SK-N-SH treated with all-trans-retinoic acid at 6 μM for 48 hours (cell line): ENCODE results near the gene DYNC2H1.

Experiments used
- ATAC-seq: fragments of 200-7000 bp; cut with Tn5 transposase; 3 replicates; pipeline ENCODE4 v1.9.1; 2020; ENCODE audit warnings: mild to moderate bottlenecking, moderate library complexity
- ARNTL ChIP-seq: fragments of 450-650 bp; formaldehyde crosslinking; IDR thresholded peaks from 2 replicates; pipeline ENCODE4 v1.5.0; 2020; ENCODE audit warnings: low read depth, mild to moderate bottlenecking, moderate library complexity, borderline replicate concordance
- BACH2 ChIP-seq: fragments of 250-450 bp; sonication (Bioruptor Pico); IDR thresholded peaks from 2 replicates; pipeline ENCODE4 v1.9.0; 2021; ENCODE audit warnings: mild to moderate bottlenecking, borderline replicate concordance
- CREB5 ChIP-seq: fragments of 250-450 bp; sonication (Bioruptor Pico); IDR thresholded peaks from 2 replicates; pipeline ENCODE4 v1.5.1; 2020; ENCODE audit warnings: low read depth, mild to moderate bottlenecking, moderate library complexity
- CSDC2 ChIP-seq: fragments of 250-450 bp; sonication (Bioruptor Pico); IDR thresholded peaks from 2 replicates; pipeline ENCODE4 v1.5.0; 2020; ENCODE audit warnings: mild to moderate bottlenecking, moderate library complexity
- ESRRG ChIP-seq: fragments of 250-450 bp; sonication (Bioruptor Pico); IDR thresholded peaks from 2 replicates; pipeline ENCODE4 v1.6.1; 2021; ENCODE audit warnings: mild to moderate bottlenecking
- GLIS3 ChIP-seq: fragments of 250-450 bp; sonication (Bioruptor Pico); IDR thresholded peaks from 2 replicates; pipeline ENCODE4 v1.5.0; 2020; ENCODE audit warnings: mild to moderate bottlenecking, moderate library complexity
- ISL1 ChIP-seq: fragments of 250-450 bp; sonication (Bioruptor Pico); IDR thresholded peaks from 2 replicates; pipeline ENCODE4 v2.1.2; 2022; ENCODE audit warnings: mild to moderate bottlenecking, moderate library complexity
- OSR1 ChIP-seq: fragments of 250-450 bp; sonication (Bioruptor Pico); IDR thresholded peaks from 2 replicates; pipeline ENCODE4 v1.8.0; 2022; ENCODE audit warnings: moderate library complexity, mild to moderate bottlenecking, inconsistent platforms
- RARB ChIP-seq: fragments of 250-450 bp; sonication (Bioruptor Pico); IDR thresholded peaks from 2 replicates; pipeline ENCODE4 v1.8.0; 2021; ENCODE audit warnings: mild to moderate bottlenecking, moderate library complexity
- TCF4 ChIP-seq: fragments of 250-450 bp; sonication (Bioruptor Pico); IDR thresholded peaks from 2 replicates; pipeline ENCODE4 v1.8.0; 2021; ENCODE audit warnings: mild to moderate bottlenecking, moderate library complexity, borderline replicate concordance
- TOX ChIP-seq: fragments of 250-450 bp; sonication (Bioruptor Pico); IDR thresholded peaks from 2 replicates; pipeline ENCODE4 v1.8.0; 2021; ENCODE audit warnings: mild to moderate bottlenecking, moderate library complexity, borderline replicate concordance
- ZC3H10 ChIP-seq: fragments of 250-450 bp; sonication (Bioruptor Pico); IDR thresholded peaks from 2 replicates; pipeline ENCODE4 v1.5.1; 2021; ENCODE audit warnings: mild to moderate bottlenecking, moderate library complexity
- ZFP3 ChIP-seq: fragments of 250-450 bp; sonication (Bioruptor Pico); IDR thresholded peaks from 2 replicates; pipeline ENCODE4 v1.5.0; 2020; ENCODE audit warnings: mild to moderate bottlenecking, moderate library complexity
- ZFP30 ChIP-seq: fragments of 450-650 bp; formaldehyde crosslinking; IDR thresholded peaks from 2 replicates; pipeline ENCODE4 v1.5.0; 2022; ENCODE audit warnings: mild to moderate bottlenecking, moderate library complexity
- ZNF565 ChIP-seq: fragments of 450-650 bp; formaldehyde crosslinking; conservative IDR thresholded peaks from 2 replicates; pipeline ENCODE4 v1.5.0; 2020; ENCODE audit warnings: low read depth, mild to moderate bottlenecking, moderate library complexity
- ZNF70 ChIP-seq: fragments of 450-650 bp; formaldehyde crosslinking; IDR thresholded peaks from 2 replicates; pipeline ENCODE4 v1.5.0; 2020; ENCODE audit warnings: mild to moderate bottlenecking, moderate library complexity
- ZNF8 ChIP-seq: fragments of 450-650 bp; formaldehyde crosslinking; IDR thresholded peaks from 2 replicates; pipeline ENCODE4 v1.5.0; 2020; ENCODE audit warnings: mild to moderate bottlenecking, moderate library complexity
- TF ChIP-seq, protein P1 (sequence below): fragments of 250-450 bp; sonication (Bioruptor Pico); IDR thresholded peaks from 2 replicates; pipeline ENCODE4 v1.8.0; 2020; ENCODE audit warnings: mild to moderate bottlenecking, moderate library complexity, borderline replicate concordance
- TF ChIP-seq, protein P2 (sequence below): fragments of 250-450 bp; sonication (Bioruptor Pico); IDR thresholded peaks from 2 replicates; pipeline ENCODE4 v1.5.1; 2021; ENCODE audit warnings: mild to moderate bottlenecking, moderate library complexity
- TF ChIP-seq, protein P3 (sequence below): fragments of 250-450 bp; sonication (Bioruptor Pico); IDR thresholded peaks from 2 replicates; pipeline ENCODE4 v1.8.0; 2021; ENCODE audit warnings: low read depth, mild to moderate bottlenecking, moderate library complexity, borderline replicate concordance
- TF ChIP-seq, protein P4 (sequence below): fragments of 250-450 bp; sonication (Bioruptor Pico); IDR thresholded peaks from 2 replicates; pipeline ENCODE4 v1.5.0; 2020; ENCODE audit warnings: mild to moderate bottlenecking, moderate library complexity

Gene DYNC2H1

DNA sequence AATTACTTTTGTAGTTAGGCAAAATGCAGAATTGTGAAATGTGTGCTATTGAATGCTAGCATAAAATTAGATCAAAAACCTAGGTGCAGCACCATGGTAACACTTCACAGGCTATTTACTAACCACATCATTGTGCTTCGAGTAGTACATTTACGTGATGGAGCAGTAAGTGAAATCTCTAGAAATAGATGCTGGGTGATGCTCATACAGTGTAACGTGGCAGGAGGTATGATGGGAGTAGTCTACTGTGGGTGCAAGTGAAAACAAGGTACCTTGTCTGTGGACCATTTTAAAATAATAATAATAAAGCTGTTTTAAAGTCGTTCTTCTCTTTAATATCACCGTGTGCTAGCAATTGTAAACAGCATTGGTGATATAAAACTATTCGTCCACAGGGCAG is 132.3 kb downstream of the DYNC2H1 start:
- TF ChIP-seq, protein P1, sequence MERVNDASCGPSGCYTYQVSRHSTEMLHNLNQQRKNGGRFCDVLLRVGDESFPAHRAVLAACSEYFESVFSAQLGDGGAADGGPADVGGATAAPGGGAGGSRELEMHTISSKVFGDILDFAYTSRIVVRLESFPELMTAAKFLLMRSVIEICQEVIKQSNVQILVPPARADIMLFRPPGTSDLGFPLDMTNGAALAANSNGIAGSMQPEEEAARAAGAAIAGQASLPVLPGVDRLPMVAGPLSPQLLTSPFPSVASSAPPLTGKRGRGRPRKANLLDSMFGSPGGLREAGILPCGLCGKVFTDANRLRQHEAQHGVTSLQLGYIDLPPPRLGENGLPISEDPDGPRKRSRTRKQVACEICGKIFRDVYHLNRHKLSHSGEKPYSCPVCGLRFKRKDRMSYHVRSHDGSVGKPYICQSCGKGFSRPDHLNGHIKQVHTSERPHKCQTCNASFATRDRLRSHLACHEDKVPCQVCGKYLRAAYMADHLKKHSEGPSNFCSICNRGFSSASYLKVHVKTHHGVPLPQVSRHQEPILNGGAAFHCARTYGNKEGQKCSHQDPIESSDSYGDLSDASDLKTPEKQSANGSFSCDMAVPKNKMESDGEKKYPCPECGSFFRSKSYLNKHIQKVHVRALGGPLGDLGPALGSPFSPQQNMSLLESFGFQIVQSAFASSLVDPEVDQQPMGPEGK (CRISPR knock-in tag), result no peak
- TF ChIP-seq, protein P2, sequence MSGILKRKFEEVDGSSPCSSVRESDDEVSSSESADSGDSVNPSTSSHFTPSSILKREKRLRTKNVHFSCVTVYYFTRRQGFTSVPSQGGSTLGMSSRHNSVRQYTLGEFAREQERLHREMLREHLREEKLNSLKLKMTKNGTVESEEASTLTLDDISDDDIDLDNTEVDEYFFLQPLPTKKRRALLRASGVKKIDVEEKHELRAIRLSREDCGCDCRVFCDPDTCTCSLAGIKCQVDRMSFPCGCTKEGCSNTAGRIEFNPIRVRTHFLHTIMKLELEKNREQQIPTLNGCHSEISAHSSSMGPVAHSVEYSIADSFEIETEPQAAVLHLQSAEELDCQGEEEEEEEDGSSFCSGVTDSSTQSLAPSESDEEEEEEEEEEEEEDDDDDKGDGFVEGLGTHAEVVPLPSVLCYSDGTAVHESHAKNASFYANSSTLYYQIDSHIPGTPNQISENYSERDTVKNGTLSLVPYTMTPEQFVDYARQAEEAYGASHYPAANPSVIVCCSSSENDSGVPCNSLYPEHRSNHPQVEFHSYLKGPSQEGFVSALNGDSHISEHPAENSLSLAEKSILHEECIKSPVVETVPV (CRISPR knock-in tag), result no peak
- no peak for TF ChIP-seq TOX (CRISPR knock-in tag)
- TF ChIP-seq CREB5 (CRISPR knock-in tag), result no peak
- no peak for TF ChIP-seq ZC3H10
- TF ChIP-seq TCF4 (CRISPR knock-in tag), result no peak
- no peak for TF ChIP-seq BACH2 (CRISPR knock-in tag)
- no peak for TF ChIP-seq ESRRG (CRISPR knock-in tag)
- no peak for TF ChIP-seq ZNF70 (CRISPR knock-in tag)
- no peak for TF ChIP-seq RARB (CRISPR knock-in tag)
- TF ChIP-seq ZNF8 (CRISPR knock-in tag), result no peak
- TF ChIP-seq ZFP3 (CRISPR knock-in tag), result no peak
- no peak for TF ChIP-seq ISL1 (CRISPR knock-in tag)
- no peak for TF ChIP-seq GLIS3 (CRISPR knock-in tag)
- TF ChIP-seq ARNTL, result no peak
- TF ChIP-seq, protein P3, sequence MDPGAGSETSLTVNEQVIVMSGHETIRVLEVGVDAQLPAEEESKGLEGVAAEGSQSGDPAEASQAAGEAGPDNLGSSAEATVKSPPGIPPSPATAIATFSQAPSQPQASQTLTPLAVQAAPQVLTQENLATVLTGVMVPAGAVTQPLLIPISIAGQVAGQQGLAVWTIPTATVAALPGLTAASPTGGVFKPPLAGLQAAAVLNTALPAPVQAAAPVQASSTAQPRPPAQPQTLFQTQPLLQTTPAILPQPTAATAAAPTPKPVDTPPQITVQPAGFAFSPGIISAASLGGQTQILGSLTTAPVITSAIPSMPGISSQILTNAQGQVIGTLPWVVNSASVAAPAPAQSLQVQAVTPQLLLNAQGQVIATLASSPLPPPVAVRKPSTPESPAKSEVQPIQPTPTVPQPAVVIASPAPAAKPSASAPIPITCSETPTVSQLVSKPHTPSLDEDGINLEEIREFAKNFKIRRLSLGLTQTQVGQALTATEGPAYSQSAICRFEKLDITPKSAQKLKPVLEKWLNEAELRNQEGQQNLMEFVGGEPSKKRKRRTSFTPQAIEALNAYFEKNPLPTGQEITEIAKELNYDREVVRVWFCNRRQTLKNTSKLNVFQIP (CRISPR knock-in tag), result no peak
- no peak for TF ChIP-seq OSR1 (CRISPR knock-in tag)
- TF ChIP-seq, protein P4, sequence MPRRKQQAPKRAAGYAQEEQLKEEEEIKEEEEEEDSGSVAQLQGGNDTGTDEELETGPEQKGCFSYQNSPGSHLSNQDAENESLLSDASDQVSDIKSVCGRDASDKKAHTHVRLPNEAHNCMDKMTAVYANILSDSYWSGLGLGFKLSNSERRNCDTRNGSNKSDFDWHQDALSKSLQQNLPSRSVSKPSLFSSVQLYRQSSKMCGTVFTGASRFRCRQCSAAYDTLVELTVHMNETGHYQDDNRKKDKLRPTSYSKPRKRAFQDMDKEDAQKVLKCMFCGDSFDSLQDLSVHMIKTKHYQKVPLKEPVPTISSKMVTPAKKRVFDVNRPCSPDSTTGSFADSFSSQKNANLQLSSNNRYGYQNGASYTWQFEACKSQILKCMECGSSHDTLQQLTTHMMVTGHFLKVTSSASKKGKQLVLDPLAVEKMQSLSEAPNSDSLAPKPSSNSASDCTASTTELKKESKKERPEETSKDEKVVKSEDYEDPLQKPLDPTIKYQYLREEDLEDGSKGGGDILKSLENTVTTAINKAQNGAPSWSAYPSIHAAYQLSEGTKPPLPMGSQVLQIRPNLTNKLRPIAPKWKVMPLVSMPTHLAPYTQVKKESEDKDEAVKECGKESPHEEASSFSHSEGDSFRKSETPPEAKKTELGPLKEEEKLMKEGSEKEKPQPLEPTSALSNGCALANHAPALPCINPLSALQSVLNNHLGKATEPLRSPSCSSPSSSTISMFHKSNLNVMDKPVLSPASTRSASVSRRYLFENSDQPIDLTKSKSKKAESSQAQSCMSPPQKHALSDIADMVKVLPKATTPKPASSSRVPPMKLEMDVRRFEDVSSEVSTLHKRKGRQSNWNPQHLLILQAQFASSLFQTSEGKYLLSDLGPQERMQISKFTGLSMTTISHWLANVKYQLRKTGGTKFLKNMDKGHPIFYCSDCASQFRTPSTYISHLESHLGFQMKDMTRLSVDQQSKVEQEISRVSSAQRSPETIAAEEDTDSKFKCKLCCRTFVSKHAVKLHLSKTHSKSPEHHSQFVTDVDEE, result no peak
- TF ChIP-seq ZNF565, result no peak
- TF ChIP-seq, all 23 proteins: peak for 0
- no peak for ATAC-seq

DNA sequence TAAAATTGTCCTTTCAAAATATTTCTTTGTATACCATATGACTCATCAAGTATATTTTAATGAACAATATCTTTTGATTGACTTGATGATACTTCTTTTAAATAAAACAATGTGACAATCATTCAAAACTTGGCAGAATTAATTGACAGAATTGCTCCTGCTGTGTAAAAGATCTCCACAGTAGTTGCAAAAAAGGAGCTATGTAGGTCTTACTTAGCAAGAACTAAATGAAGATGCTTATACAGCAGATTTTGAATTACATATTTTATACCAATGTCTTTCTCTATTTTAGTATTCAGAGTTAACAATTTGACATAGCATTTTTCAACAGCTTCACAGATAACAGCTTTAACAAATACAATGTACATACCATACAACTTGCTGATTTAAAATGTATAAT is 144.9 kb downstream of the DYNC2H1 start:
- TF ChIP-seq BACH2 (CRISPR knock-in tag) (no peak), ZNF8 (CRISPR knock-in tag) (no peak), ZFP30 (CRISPR knock-in tag) (no peak), TCF4 (CRISPR knock-in tag) (no peak), TOX (CRISPR knock-in tag) (no peak), ISL1 (CRISPR knock-in tag) (no peak), CSDC2 (CRISPR knock-in tag) (no peak), OSR1 (CRISPR knock-in tag) (no peak), ZNF70 (CRISPR knock-in tag) (no peak), RARB (CRISPR knock-in tag) (no peak), CREB5 (CRISPR knock-in tag) (no peak), ARNTL (no peak)
- TF ChIP-seq, protein P2 (CRISPR knock-in tag), result no peak
- TF ChIP-seq, all 23 proteins: peak for 0
- no peak for ATAC-seq
